Activated CD4-positive, alpha-beta T cell treated with anti-CD3 and anti-CD28 coated beads for 1 hour (primary cell): ENCODE data around the gene WDR64.
"Not testable (repeated sequence)": the region's sequence is repeated elsewhere in the genome, so short reads cannot be mapped to it uniquely, and the experiment has no call there.

ENCODE experiments used
- DNase-seq: peaks from one replicate; pipeline ENCODE4 v3.0.0-alpha.2; 2020

The WDR64 gene

GRCh38 chr1:241813768-241814320 lies 161.8 kb downstream of the WDR64 start:
- no peak for DNase-seq

- DNase-seq: no peak
Measured at GRCh38 chr1:241816008-241816407, 163.9 kb downstream of the WDR64 start.

GRCh38 chr1:241817331-241817792 lies 165.3 kb downstream of the WDR64 start:
- DNase-seq: no peak

- no peak for DNase-seq
Measured at GRCh38 chr1:241817956-241818612, 166.0 kb downstream of the WDR64 start.

- no peak for DNase-seq
Measured at GRCh38 chr1:241819340-241819866, 167.3 kb downstream of the WDR64 start.

- DNase-seq: no peak
Measured at GRCh38 chr1:241821363-241821762, 169.3 kb downstream of the WDR64 start.

GRCh38 chr1:241822846-241823245 lies 170.8 kb downstream of the WDR64 start:
- DNase-seq: no peak

- no peak for DNase-seq
Measured at GRCh38 chr1:241823925-241824324, 171.8 kb downstream of the WDR64 start.

GRCh38 chr1:241825581-241825980 lies 173.5 kb downstream of the WDR64 start:
- DNase-seq: no peak

- DNase-seq: not testable (repeated sequence)
Measured at GRCh38 chr1:241826613-241827012, 174.5 kb downstream of the WDR64 start.

- no peak for DNase-seq
Measured at GRCh38 chr1:241827264-241827663, 175.2 kb downstream of the WDR64 start.

GRCh38 chr1:241828463-241829021 lies 176.5 kb downstream of the WDR64 start:
- DNase-seq: no peak

GRCh38 chr1:241829468-241829867 lies 177.4 kb downstream of the WDR64 start:
- DNase-seq: no peak

- DNase-seq: no peak
Measured at GRCh38 chr1:241834733-241835377, 182.8 kb downstream of the WDR64 start.

- no peak for DNase-seq
Measured at GRCh38 chr1:241836941-241837340, 184.9 kb downstream of the WDR64 start.

GRCh38 chr1:241837416-241837815 lies 185.3 kb downstream of the WDR64 start:
- no peak for DNase-seq

GRCh38 chr1:241837901-241838300 lies 185.8 kb downstream of the WDR64 start:
- no peak for DNase-seq

GRCh38 chr1:241838897-241839296 lies 186.8 kb downstream of the WDR64 start:
- DNase-seq: no peak

- no peak for DNase-seq
Measured at GRCh38 chr1:241839369-241839979, 187.4 kb downstream of the WDR64 start.

GRCh38 chr1:241840164-241840563 lies 188.1 kb downstream of the WDR64 start:
- no peak for DNase-seq

- DNase-seq: no peak
Measured at GRCh38 chr1:241841691-241842090, 189.6 kb downstream of the WDR64 start.

- DNase-seq: no peak
Measured at GRCh38 chr1:241842565-241842964, 190.5 kb downstream of the WDR64 start.

GRCh38 chr1:241844593-241844992 lies 192.5 kb downstream of the WDR64 start:
- no peak for DNase-seq
